ENCODE measurements around the gene FLVCR2.
"Not testable (repeated sequence)": the region's sequence is repeated elsewhere in the genome, so short reads cannot be mapped to it uniquely, and the experiment has no call there.

FLVCR2 gene

DNA sequence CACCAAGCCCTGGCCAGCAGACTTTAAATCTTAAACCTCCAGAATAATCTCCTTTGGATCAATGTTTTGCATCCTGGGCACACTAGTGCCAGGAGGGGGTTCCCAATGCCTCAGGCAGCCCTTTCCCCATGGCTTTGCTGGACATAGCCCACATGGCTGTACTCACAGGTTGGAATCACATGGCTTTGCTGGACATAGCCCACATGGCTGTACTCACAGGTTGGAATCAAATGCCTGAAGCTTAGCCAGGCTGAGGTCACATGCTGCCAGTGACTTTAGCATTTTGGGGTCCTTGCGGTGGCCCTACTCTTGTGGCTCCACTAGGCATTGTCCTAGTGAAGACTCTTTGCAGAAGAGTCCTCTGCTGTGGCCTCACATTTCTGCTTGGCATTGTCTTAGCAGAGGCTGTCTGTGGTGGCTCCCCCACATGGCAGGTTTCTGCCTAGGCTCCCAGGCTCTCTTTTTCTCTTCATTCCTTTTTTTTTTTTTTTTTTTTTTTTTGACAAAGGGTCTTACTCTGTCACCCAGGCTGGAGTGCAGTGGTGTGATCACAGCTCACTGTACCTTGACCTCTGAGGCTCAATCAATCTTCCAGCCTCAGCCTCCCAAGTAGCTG lies 13.0 kb downstream of the FLVCR2 start:
- intact Hi-C loops (cut with DNase I; ENCODE audit: low total_unique reads): no loop called here
- Histone ChIP-seq H3K27ac (no peak overlapping the region), H3K27me3 (peaks cover 0 to 2% of the 10 kb centered on the region in 2 donors), H3K4me3 (no peak overlapping the region), H3K9me3 (no peaks in the 10 kb centered on the region), H3K36me3 (no peaks in the 10 kb centered on the region), H3K4me1 (no peaks in the 10 kb centered on the region)
- TF ChIP-seq, protein P1, sequence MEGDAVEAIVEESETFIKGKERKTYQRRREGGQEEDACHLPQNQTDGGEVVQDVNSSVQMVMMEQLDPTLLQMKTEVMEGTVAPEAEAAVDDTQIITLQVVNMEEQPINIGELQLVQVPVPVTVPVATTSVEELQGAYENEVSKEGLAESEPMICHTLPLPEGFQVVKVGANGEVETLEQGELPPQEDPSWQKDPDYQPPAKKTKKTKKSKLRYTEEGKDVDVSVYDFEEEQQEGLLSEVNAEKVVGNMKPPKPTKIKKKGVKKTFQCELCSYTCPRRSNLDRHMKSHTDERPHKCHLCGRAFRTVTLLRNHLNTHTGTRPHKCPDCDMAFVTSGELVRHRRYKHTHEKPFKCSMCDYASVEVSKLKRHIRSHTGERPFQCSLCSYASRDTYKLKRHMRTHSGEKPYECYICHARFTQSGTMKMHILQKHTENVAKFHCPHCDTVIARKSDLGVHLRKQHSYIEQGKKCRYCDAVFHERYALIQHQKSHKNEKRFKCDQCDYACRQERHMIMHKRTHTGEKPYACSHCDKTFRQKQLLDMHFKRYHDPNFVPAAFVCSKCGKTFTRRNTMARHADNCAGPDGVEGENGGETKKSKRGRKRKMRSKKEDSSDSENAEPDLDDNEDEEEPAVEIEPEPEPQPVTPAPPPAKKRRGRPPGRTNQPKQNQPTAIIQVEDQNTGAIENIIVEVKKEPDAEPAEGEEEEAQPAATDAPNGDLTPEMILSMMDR (IDR thresholded peaks at IDR 0.05): no peak
- DNase-seq: no peak

DNA sequence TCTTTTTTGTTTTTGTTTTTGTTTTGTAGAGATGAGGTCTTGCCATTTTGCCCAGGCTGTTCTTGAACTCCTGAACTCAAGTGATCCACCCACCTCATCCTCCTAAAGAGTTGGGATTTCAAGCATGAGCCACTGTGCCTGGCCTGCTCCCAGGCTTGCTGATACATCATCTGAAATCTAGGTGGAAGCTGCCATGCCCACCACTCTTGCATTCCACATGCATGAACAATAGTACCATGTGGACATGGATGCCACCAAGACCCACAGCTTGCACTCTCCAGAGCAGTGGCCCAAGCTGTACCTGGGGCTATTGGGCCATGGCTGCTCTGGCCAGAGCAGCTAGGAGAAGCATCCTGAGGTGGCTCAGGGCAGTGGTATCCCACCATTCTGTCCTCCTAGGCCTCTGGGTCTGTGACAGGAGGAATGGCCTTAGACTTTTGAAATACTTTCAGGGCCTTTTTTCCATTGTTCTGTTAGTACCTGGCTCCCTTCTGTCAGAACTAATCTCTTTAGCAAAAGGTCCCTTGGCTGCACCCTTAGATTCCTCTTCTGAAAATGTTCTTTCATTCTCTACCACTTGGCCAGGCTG lies 13.7 kb downstream of the FLVCR2 start:
- Histone ChIP-seq H3K27ac (no peak overlapping the region), H3K4me3 (no peak overlapping the region), H3K4me1 (no peaks in the 10 kb centered on the region), H3K9me3 (no peaks in the 10 kb centered on the region), H3K36me3 (no peaks in the 10 kb centered on the region), H3K27me3 (peaks cover 0 to 2% of the 10 kb centered on the region in 2 donors)
- TF ChIP-seq, protein P1 (IDR thresholded peaks at IDR 0.05): no peak
- intact Hi-C loops (cut with DNase I; ENCODE audit: low total_unique reads): no loop called here
- no peak for DNase-seq

DNA sequence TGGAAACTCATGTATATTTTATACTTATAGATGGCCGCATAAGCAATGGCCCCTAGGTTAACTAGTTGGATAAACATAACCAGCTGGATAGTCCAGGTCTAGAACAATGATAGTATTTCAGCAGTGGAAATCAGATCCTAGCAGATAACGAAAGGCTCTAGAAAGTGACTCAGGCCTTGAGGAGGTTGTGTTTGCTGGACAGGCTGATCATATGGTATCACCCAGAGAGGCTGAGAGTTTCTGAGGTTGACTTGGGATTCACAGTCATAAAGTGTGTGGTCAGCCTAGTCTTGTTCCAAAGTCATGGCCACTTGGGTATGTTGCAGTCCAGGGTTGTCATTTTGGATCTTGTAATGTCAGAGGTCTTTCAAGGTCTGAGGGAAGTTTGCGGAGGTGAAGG lies 16.8 kb downstream of the FLVCR2 start:
- DNase-seq: no peak

DNA sequence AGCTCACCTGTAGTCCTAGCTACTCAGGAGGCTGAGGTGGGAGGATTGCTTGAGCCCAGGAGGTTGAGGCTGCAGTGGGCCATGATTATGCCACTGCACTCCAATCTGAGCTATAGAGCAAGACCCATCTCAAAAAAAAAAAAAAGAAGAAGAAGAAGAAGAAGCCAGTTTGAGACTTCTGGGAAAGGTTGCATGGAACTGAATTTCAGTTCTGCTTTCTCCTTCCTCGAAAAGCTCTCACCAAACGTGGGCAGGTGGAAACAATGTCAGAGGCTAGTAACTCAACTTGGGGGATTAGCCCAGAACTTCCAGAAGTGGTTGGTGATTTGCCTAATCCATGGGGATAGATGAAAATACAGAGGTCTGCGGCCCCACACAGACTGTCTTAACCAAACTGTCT lies 18.7 kb downstream of the FLVCR2 start:
- Histone ChIP-seq H3K27ac (no peak overlapping the region), H3K4me3 (no peak overlapping the region), H3K27me3 (peaks cover 0 to 5% of the 10 kb centered on the region in 2 donors), H3K36me3 (no peaks in the 10 kb centered on the region), H3K4me1 (no peaks in the 10 kb centered on the region), H3K9me3 (no peaks in the 10 kb centered on the region)
- no peak for DNase-seq
- intact Hi-C loops (cut with DNase I; ENCODE audit: low total_unique reads): no loop called here
- TF ChIP-seq, protein P1 (IDR thresholded peaks at IDR 0.05): no peak

More for the DNA sequence above, 16.8 kb downstream of the FLVCR2 start:
- Histone ChIP-seq H3K36me3 (no peaks in the 10 kb centered on the region), H3K4me3 (no peak overlapping the region), H3K27me3 (peaks cover 0 to 2% of the 10 kb centered on the region in 2 donors), H3K9me3 (no peaks in the 10 kb centered on the region), H3K4me1 (no peaks in the 10 kb centered on the region), H3K27ac (no peak overlapping the region)
- intact Hi-C loops (cut with DNase I; ENCODE audit: low total_unique reads): no loop called here
- TF ChIP-seq, protein P1 (IDR thresholded peaks at IDR 0.05): no peak

DNA sequence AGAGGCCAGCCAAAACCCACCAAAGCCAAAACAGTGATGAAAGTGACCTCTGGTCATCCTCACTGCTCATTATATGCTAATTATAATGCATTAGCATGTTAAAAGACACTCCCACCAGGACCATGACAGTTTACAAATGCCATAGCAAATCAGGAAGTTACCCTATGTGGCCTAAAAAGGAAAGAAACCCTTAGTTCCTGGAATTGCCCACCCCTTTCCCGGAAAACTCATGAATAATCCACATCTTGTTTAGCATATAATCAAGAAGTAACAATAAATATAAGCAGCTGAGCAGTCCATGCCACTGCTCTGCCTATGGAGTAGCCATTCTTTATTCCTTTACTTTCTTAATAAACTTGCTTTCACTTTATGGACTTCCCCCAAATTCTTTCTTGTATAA lies 21.7 kb downstream of the FLVCR2 start:
- intact Hi-C loops (cut with DNase I; ENCODE audit: low total_unique reads); H3K27me3 ChIP-seq; H3K36me3 ChIP-seq; H3K27ac ChIP-seq; DNase-seq; H3K9me3 ChIP-seq; H3K4me3 ChIP-seq; H3K4me1 ChIP-seq: not testable (repeated sequence)

DNA sequence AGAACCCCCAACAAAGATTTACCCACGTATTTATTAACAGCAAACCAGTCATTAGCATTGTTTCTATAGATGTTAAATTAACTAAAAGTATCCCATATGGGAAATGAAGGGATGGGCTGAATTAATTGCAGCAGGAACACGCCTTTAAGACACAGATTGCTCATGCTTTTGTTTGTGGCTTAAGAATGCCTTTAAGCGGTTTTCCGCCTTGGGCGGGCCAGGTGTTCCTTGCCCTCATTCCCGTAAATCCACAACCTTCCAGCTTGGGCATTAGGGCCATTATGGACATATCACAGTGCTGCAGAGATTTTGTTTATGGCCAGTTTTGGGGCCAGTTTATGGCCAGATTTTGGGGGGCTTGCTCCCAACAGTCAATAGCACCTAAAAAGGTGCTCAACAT lies 22.6 kb downstream of the FLVCR2 start:
- H3K27ac ChIP-seq; H3K27me3 ChIP-seq; H3K9me3 ChIP-seq; H3K4me3 ChIP-seq; intact Hi-C loops (cut with DNase I; ENCODE audit: low total_unique reads); H3K36me3 ChIP-seq; H3K4me1 ChIP-seq; DNase-seq: not testable (repeated sequence)
